Measurements from ENCODE around the gene CDH16. TPM values are rescaled to one million over a fixed set of nuclear protein-coding genes. Genes with fewer than 3 reads are reported as not detected.
A peak's percentile ranks its signal among the peaks of the same experiment; 100 is the strongest.

Gene CDH16
- total RNA-seq, 1 donor from 2014 or later, result 0.81 TPM

DNA sequence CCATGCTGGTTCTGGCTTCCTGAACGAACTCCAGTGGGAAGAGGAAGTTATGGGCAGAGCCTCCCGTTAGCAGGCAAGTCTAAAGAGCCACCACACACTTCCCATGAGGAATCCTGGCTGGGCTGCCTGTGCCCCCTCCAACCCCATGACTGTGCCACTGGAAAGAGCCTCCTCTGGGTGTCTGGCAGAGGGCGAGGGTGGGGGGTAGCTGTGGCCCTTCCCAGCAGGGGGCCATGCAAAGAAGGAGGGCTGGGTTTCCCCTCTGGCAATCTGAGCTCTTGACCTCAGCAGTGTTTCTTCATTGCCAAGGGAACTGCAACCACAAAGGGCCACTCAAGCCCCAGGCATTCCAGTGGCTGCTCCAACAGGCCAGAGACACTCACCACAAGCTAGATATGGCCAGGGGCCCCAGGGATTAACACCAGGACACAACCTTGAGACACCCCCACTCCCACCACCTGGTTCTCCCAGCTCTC lies 8.3 kb upstream of the CDH16 start:
- DNase-seq (ENCODE audit: low read depth), result peak; percentile 83
- no peak overlapping the region for H3K4me3 ChIP-seq (ENCODE audit: low read depth, low read length)
- TF ChIP-seq, protein P1, sequence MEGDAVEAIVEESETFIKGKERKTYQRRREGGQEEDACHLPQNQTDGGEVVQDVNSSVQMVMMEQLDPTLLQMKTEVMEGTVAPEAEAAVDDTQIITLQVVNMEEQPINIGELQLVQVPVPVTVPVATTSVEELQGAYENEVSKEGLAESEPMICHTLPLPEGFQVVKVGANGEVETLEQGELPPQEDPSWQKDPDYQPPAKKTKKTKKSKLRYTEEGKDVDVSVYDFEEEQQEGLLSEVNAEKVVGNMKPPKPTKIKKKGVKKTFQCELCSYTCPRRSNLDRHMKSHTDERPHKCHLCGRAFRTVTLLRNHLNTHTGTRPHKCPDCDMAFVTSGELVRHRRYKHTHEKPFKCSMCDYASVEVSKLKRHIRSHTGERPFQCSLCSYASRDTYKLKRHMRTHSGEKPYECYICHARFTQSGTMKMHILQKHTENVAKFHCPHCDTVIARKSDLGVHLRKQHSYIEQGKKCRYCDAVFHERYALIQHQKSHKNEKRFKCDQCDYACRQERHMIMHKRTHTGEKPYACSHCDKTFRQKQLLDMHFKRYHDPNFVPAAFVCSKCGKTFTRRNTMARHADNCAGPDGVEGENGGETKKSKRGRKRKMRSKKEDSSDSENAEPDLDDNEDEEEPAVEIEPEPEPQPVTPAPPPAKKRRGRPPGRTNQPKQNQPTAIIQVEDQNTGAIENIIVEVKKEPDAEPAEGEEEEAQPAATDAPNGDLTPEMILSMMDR (conservative IDR thresholded peaks at IDR 0.05; ENCODE audit: low read depth, low read length), result peak; percentile 20

DNA sequence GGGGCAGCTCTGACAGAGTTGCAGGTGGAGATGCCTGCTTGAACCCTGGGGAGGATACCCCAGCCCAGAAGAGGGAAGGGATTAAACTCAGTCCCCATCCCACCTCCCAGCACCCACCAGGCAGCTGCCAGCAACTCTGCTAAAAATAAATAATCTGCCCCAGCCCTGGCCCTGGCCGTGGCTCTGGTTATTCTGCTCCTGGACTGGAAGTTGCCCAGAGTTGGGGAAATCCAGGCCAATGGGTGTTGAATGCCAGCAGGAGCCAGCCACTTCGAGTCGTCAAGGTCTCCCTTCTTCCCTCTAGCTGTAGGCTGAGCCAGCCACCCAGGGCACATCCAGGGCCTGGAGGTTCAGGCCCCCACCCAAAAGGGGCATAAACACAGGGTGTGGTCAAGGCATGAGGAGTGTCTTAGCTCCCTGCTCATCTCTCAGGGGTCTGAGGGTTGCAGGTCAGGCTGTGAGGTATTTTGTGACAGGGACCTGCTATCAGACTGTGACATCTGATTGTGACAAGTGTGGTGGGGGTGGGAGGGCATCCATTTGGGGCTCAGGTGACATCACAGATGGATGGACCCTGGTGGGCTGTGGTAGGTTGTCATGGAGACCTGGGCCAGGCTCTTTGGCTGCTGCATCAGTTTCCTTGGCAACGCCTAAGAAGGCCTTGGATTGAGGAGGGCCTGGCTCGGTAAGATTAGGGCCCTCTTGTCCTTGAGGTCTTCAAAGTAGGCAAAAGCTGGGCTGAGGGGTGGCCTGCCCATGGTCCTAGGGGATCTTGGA lies 7.7 kb upstream of the CDH16 start:
- no peak overlapping the region for H3K4me3 ChIP-seq (ENCODE audit: low read depth, low read length)
- TF ChIP-seq, protein P1 (conservative IDR thresholded peaks at IDR 0.05; ENCODE audit: low read depth, low read length), result no peak
- no peak for DNase-seq (ENCODE audit: low read depth)

DNA sequence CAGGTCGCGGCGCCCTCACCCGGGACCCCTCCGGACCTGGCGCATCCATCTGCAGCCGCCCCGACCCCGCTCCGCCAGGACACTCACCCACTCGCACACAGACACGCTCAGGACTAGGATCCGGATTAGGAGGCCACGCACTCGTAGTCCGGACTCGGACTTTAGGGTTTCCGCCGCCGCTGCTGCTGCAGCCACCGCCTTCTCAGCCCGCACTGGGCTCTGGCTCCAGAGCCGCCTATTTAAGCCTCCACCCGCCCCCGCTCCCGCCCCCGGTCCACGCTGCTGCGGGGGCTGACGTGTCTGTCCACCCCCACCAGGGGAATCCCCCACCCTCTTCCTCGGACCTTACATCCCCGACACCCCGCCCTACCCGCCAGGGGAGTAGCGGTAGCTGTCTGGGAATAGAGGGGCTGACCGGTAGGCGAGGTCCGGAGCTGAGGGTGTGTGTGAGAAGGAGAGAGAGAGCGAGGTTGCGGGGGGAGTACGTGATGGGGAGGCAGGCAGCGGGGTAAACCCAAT lies 6.7 kb upstream of the CDH16 start, which contains the start of gene RRAD:
Gene RRAD (minus strand): TSS at position 214 of the 519 bp plus-strand sequence. CDS start 356 bp downstream, outside the sequence.
- H3K4me3 ChIP-seq (ENCODE audit: low read depth, low read length), result peak within 1 kb of the TSS; percentile 69
- TF ChIP-seq, protein P1 (conservative IDR thresholded peaks at IDR 0.05; ENCODE audit: low read depth, low read length), result no peak
- DNase-seq (ENCODE audit: low read depth), result no peak

DNA sequence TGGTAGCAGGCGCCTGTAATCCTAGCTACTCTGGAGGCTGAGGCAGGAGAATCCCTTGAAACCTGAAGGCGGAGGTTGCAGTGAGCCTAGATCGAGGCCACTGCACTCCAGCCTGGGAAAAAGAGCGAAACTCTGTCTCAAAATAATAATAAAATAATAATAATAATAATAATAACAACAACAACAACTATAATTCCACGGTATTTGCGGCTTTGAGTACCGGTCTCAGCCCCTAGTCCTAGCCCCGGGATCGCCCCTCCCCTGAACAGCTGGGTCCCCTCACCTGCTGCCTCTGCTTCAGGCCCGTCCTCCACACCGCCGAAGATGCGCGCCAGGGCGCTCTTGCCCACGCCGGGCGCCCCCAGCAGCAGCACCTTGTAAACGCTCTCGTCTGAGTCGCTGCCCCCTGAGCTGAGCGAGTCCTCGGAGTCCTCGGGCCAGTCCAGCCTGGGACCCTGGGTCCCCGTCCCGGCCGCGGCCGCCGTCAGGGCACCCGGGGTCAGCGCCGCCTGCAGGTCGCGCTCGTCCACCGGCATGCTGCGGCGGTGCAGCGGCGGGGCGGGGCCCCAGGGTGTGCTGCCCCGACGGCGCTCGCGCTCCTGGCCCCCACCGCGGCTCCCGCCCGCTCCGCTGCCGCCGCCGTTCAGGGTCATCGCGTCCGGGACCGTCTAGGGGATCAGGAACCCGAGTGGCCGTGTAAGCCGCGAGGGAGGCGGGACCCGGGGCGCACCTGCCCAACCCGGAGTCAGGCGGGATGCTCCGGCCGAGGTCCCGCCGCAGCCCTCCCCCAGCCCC lies 6.0 kb upstream of the CDH16 start:
- H3K4me3 ChIP-seq (ENCODE audit: low read depth, low read length), result peak overlapping the region; percentile 69
- no peak for DNase-seq (ENCODE audit: low read depth)
- TF ChIP-seq, protein P1 (conservative IDR thresholded peaks at IDR 0.05; ENCODE audit: low read depth, low read length), result peak; percentile 44

DNA sequence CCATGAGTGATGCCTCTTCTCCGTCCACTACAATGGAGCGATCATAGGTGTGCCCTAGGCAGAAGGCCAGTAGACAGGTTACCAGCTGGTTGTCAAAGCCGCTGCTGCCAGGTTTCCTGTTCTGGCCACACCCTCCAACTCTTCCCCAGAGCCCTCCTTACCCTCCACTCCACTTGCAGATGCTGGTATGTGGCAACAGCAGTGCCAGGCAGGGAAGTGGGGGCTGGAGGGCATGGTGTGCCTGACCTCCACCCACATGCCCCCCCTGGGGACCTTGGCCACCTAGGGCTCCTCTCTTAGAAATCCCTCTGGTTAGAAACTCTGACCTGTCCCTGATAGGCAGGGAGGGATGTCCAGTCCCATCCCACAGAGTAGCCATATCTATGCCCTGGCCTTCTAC lies 5.2 kb upstream of the CDH16 start:
- peak overlapping the region; percentile 69 for H3K4me3 ChIP-seq (ENCODE audit: low read depth, low read length)
- TF ChIP-seq, protein P1 (conservative IDR thresholded peaks at IDR 0.05; ENCODE audit: low read depth, low read length), result no peak
- DNase-seq (ENCODE audit: low read depth), result no peak

DNA sequence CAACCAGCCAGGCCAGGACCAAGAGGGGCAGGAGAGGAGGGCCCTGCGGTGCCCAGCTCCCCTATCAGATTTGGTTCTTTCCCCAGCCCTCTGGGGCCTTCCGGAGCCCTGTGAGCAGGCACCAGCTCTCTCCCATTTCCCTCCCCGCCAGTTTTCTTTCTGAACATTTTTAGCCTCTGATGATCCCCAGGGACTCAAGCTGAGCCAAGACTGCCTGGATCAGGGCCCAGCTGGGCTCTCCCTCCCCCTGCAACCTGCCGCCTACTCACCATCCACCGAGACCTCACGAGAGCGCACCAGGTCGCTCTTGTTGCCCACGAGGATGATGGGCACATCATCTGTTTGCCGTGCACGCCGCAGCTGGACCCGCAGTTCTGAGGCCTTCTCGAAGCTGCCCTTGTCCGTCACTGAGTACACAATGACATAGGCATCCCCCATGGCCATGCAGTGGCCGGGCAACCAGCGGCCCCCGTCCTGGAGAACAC lies 4.6 kb upstream of the CDH16 start:
- DNase-seq (ENCODE audit: low read depth), result no peak
- H3K4me3 ChIP-seq (ENCODE audit: low read depth, low read length), result peak overlapping the region; percentile 69
- TF ChIP-seq, protein P1 (conservative IDR thresholded peaks at IDR 0.05; ENCODE audit: low read depth, low read length), result no peak

Data from epithelial cell of proximal tubule (primary cell).